A549 treated with AZD9567 at 1 μM for 4 hours (cell line): ENCODE data around the gene CDKL5. TPM values are rescaled to one million over a fixed set of nuclear protein-coding genes. Genes with fewer than 3 reads are reported as not detected.

Experiments
- total RNA-seq: library from RNA; stranded (reverse); fragments of 200-300 nt; extraction: Qiagen RNA extraction; gene quantifications from 5 replicates; pipeline ENCODE4 v1.2.3, GENCODE V29; 2022; ENCODE audit not compliant: insufficient read depth

Gene CDKL5
- total RNA-seq: 4.0 to 8.6 TPM (median 4.9 TPM) in 5 replicates

DNA sequence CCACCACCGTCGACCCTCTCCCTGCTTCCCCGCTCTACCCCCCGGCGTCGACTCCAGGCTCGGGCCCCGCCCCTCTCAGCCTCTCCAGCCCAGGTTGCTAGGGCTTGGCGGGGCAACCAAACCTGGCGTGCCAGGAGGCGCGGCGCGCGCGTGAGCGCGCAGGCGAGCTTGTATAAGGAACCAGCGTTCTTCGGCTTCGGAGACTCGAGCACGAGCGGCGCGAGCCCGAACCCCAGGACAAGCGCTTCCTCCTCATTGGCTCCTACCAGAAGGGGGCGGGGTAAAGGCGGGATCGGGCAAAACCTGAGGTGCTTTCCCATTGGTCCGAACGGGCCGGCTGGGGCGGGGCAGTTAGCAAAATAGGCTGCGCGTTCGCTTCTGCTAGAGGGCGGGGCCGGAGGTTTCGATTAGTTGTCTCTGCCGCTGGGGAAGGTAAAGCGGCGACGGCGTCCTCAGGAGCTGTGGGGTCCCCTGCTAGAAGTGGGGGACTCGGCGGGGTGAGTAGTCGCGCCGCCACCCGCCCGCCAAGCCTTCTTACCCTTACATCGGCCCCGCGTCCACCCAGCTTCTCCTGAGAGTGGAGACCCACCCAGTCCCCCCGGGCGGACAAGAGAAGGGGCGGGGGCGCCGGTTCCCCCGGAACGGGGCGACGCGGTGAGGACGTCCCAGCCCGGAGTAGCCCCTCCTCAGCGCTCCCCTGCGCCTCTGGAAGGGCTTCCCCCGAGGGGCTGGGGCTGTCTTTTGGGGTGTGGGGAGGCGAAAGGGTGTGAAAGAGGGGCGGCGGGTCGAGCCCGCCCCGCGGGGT is at the start of gene CDKL5:
Gene CDKL5, plus strand, starts transcription at position 410 of the 805 bp plus-strand sequence. CDS start 81,489 bp downstream, outside the sequence.

DNA sequence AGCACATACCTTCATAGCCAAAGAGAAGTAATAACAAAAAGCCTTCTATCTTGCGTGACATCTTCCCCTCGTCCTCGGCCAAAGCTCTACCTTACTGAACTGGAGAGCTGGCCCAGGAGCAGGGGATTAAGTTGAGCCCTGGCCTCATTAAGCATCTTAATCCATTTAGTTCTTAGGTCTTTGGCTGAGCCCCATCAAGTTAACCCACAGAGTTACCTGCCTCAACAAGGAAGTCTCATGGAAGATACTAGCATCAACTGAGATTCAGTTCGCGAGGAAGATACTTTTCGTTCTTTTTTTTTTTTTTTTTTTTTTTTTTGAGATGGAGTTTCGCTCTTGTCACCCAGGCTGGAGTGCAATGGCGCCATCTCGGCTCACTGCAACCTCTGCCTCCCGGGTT is 246.6 kb downstream of the CDKL5 start, which contains the start of gene RS1:
Gene RS1, minus strand, starts transcription at position 101 of the 400 bp plus-strand sequence. Its CDS starts 40 bp downstream, at position 61.

Other genes with a start within 250 kb of the CDKL5 start
- gene BEND2, start 204.7 kb upstream of the CDKL5 start, total RNA-seq: not detected in 5 replicates
- gene SCML2, start 70.9 kb upstream of the CDKL5 start, total RNA-seq: 6.8 to 12.9 TPM (median 8.8 TPM) in 5 replicates
- gene RS1, start 246.5 kb downstream of the CDKL5 start, total RNA-seq: not detected in 5 replicates